Adipocyte (in vitro differentiated cells): Measurements from ENCODE around the gene PMP22.
A peak's percentile ranks its signal among the peaks of the same experiment; 100 is the strongest.

Experiments
- DNase-seq: peaks from one replicate; pipeline ENCODE4 v3.0.0-alpha.2; 2015; ENCODE audit warnings: low read depth
- H3K27me3 ChIP-seq: replicated peaks from 2 replicates; pipeline ENCODE4 v1.7.0; 2013; ENCODE audit warnings: mild to moderate bottlenecking, low read length, moderate library complexity; ENCODE audit not compliant: control insufficient read depth, insufficient read depth
- H3K36me3 ChIP-seq: 2 replicates; pipeline ENCODE4 v1.7.0; 2013; ENCODE audit warnings: low read length, mild to moderate bottlenecking, moderate library complexity; ENCODE audit not compliant: control insufficient read depth, insufficient read depth, severe bottlenecking
- H3K4me1 ChIP-seq: 2 replicates; pipeline ENCODE4 v1.7.0; 2013; ENCODE audit warnings: mild to moderate bottlenecking, low read length, moderate library complexity; ENCODE audit not compliant: control insufficient read depth, insufficient read depth
- H3K4me3 ChIP-seq: 2 replicates; pipeline ENCODE4 v1.7.0; 2013; ENCODE audit warnings: mild to moderate bottlenecking, low read length, moderate library complexity
- H3K9ac ChIP-seq: 2 replicates; pipeline ENCODE4 v1.7.0; 2013; ENCODE audit warnings: mild to moderate bottlenecking, low read length, moderate library complexity
- H3K9me3 ChIP-seq: 2 replicates; pipeline ENCODE4 v1.7.0; 2013; ENCODE audit warnings: mild to moderate bottlenecking, low read length, moderate library complexity; ENCODE audit not compliant: control insufficient read depth

The PMP22 gene

DNA sequence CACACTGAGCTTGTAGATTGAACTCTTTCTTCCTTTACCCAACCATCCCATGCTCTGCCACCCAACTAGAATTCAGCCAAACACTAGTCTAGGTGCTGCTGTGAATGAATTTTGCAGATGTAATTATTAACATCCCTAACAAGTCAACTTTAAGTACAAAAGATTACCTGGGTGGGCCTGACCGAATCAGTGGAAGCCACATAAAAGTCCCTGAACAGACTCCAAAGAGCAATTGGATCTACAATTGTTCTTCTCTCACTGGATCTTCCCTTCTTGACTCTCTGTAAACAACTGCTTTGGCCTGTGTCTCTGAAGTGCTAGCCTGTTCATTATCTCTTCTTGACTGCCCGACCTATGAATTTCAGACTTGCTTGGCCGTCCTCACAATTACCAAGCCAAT is 67.9 kb downstream of the PMP22 start:
- peaks cover 31% of the 10 kb centered on the region for H3K9me3 ChIP-seq
- no peak overlapping the region for H3K9ac ChIP-seq
- H3K36me3 ChIP-seq = no peaks in the 10 kb centered on the region
- no peak for DNase-seq
- no peaks in the 10 kb centered on the region for H3K27me3 ChIP-seq
- H3K4me1 ChIP-seq = no peaks in the 10 kb centered on the region
- no peak overlapping the region for H3K4me3 ChIP-seq

DNA sequence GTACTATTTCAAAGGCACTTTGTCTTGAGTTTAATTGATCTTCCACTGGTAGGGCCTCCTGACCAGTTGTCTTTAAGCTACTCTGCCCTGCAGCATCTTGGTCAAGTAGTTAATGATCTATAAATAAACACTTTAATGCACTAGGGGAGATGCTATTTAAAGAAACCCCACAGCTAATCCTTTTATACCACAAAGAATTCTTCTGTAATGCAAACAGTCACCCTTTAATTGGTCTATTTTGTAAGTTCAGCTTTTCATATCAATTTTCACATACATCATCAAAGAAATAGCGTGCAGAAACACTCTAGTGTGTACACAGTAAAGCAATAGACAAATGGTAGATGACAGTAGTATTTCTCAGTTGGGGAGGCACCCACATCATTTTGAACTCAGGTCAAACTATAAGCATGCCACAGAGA is 70.3 kb downstream of the PMP22 start:
- no peaks in the 10 kb centered on the region for H3K36me3 ChIP-seq
- no peaks in the 10 kb centered on the region for H3K27me3 ChIP-seq
- H3K4me1 ChIP-seq = no peaks in the 10 kb centered on the region
- peak; percentile 86 for DNase-seq
- no peak overlapping the region for H3K4me3 ChIP-seq
- no peak overlapping the region for H3K9ac ChIP-seq
- peaks cover 15% of the 10 kb centered on the region for H3K9me3 ChIP-seq

DNA sequence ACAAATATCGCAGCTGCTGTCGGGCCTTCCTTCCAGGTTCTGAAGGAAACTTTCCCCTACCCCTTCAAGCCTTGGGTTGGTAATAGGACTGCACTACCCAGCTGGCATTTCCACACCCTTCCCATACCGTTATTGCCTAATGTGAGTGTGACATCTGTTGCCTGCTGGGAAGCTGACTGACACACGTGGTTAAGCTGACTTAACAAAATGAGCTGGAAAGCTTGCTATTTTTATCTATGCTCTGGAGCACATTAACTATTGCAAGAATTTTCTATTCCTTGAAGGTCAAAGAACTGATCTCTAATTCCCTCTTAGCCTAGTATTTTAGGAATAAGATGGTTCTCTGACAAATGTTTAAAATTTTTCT is 79.5 kb downstream of the PMP22 start:
- Histone ChIP-seq H3K9me3 (no peaks in the 10 kb centered on the region), H3K27me3 (no peaks in the 10 kb centered on the region), H3K36me3 (no peaks in the 10 kb centered on the region), H3K4me3 (no peak overlapping the region), H3K4me1 (peaks cover 28% of the 10 kb centered on the region), H3K9ac (no peak overlapping the region)
- DNase-seq = peak; percentile 95

- H3K9me3 ChIP-seq = no peaks in the 10 kb centered on the region
- H3K36me3 ChIP-seq = no peaks in the 10 kb centered on the region
- H3K4me1 ChIP-seq = peaks cover 28% of the 10 kb centered on the region
- no peaks in the 10 kb centered on the region for H3K27me3 ChIP-seq
- no peak overlapping the region for H3K9ac ChIP-seq
- no peak for DNase-seq
- no peak overlapping the region for H3K4me3 ChIP-seq
Observed at GRCh38 chr17:15184872-15185624, 80.1 kb downstream of the PMP22 start.

DNA sequence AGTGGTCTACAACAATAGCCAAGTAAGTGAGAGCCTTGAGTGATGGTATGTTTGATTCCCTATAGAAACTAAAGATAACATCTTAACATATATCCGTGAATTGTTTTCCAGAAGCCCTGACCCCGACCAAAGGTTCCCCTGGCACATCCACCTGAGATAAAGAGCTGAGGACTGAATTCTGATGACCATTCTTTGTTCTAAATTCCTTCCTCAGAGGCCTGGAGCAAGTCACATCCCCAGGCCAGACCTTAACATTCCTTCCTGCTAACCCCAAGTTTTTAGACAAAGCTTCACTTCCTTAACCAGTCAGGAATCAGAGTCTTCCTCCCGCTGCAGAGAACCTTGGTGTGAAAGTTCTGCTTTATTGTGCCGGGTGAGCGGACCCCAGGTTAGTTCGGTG is 83.3 kb downstream of the PMP22 start:
- Histone ChIP-seq H3K4me3 (no peak overlapping the region), H3K36me3 (no peaks in the 10 kb centered on the region), H3K9me3 (no peaks in the 10 kb centered on the region), H3K4me1 (peaks cover 24% of the 10 kb centered on the region), H3K27me3 (no peaks in the 10 kb centered on the region), H3K9ac (no peak overlapping the region)
- DNase-seq = no peak

DNA sequence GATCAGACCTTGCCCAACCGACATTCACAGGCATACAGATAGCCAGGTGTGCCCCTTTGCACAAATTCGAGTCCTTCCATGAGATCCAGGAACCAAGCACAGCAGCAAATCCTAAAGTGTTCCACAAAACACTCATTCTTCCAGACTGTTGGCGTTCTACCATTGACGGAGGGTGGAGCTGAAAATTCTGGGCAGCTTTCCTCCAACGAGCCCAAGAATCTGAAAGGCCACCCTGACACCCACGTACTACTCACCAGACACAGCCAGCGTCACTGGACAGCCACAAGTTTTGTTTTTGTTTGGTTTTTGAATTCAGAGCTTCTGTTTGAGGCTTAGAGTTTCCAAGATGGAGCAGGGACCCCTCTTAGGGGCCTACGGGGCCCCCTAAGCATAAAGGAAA is 83.8 kb downstream of the PMP22 start:
- no peaks in the 10 kb centered on the region for H3K36me3 ChIP-seq
- no peaks in the 10 kb centered on the region for H3K27me3 ChIP-seq
- no peak for DNase-seq
- H3K4me3 ChIP-seq = no peak overlapping the region
- no peaks in the 10 kb centered on the region for H3K9me3 ChIP-seq
- no peak overlapping the region for H3K9ac ChIP-seq
- H3K4me1 ChIP-seq = peaks cover 19% of the 10 kb centered on the region

GRCh38 chr17:15180121-15180561 is 85.0 kb downstream of the PMP22 start:
- no peaks in the 10 kb centered on the region for H3K27me3 ChIP-seq
- no peaks in the 10 kb centered on the region for H3K36me3 ChIP-seq
- no peak for DNase-seq
- H3K9me3 ChIP-seq = no peaks in the 10 kb centered on the region
- no peak overlapping the region for H3K4me3 ChIP-seq
- H3K4me1 ChIP-seq = peaks cover 10% of the 10 kb centered on the region
- H3K9ac ChIP-seq = no peak overlapping the region
